NCI-H524 (cell line): ENCODE data around the gene CACNB2.
A peak's percentile ranks its signal among the peaks of the same experiment; 100 is the strongest.
"Not testable (repeated sequence)": the region's sequence is repeated elsewhere in the genome, so short reads cannot be mapped to it uniquely, and the experiment has no call there.

Experiments
- DNase-seq, 2 experiments: peaks; one replicate each; lab custom pipeline; 2025; lab: John Stamatoyannopoulos, UW

Gene CACNB2

GRCh38 chr10:18400906-18401245 is 260.7 kb downstream of the CACNB2 start:
- peak in 1 of 2 experiments; percentile 6 for DNase-seq

GRCh38 chr10:18401416-18402195 is 261.4 kb downstream of the CACNB2 start:
- no peak for DNase-seq

- DNase-seq, result no peak
Measured at GRCh38 chr10:18402853-18403252, 262.6 kb downstream of the CACNB2 start.

GRCh38 chr10:18404530-18404929 is 264.3 kb downstream of the CACNB2 start:
- DNase-seq, result no peak

GRCh38 chr10:18406136-18406535 is 265.9 kb downstream of the CACNB2 start:
- DNase-seq, result peak; percentile 6 to 18

- DNase-seq, result peak in 1 of 2 experiments; percentile 64
Measured at GRCh38 chr10:18409599-18410397, 269.6 kb downstream of the CACNB2 start.

- DNase-seq, result no peak
Measured at GRCh38 chr10:18414061-18414460, 273.8 kb downstream of the CACNB2 start.

- DNase-seq, result no peak
Measured at GRCh38 chr10:18417950-18418527, 277.8 kb downstream of the CACNB2 start.

GRCh38 chr10:18418541-18419215 is 278.5 kb downstream of the CACNB2 start:
- no peak for DNase-seq

- DNase-seq, result no peak
Measured at GRCh38 chr10:18419945-18420344, 279.7 kb downstream of the CACNB2 start.

GRCh38 chr10:18421726-18422293 is 281.6 kb downstream of the CACNB2 start:
- DNase-seq, result no peak

GRCh38 chr10:18423058-18423637 is 282.9 kb downstream of the CACNB2 start:
- DNase-seq, result peak in 1 of 2 experiments; percentile 1

- DNase-seq, result no peak
Measured at GRCh38 chr10:18424200-18424599, 284.0 kb downstream of the CACNB2 start.

GRCh38 chr10:18429335-18429734 is 289.1 kb downstream of the CACNB2 start:
- no peak for DNase-seq

- DNase-seq, result no peak
Measured at GRCh38 chr10:18436902-18437301, 296.7 kb downstream of the CACNB2 start.

- DNase-seq, result no peak
Measured at GRCh38 chr10:18437486-18437885, 297.3 kb downstream of the CACNB2 start.

GRCh38 chr10:18438361-18439126 is 298.3 kb downstream of the CACNB2 start:
- peak; percentile 20 to 77 for DNase-seq

- no peak for DNase-seq
Measured at GRCh38 chr10:18439601-18440000, 299.4 kb downstream of the CACNB2 start.

GRCh38 chr10:18445635-18446034 is 305.4 kb downstream of the CACNB2 start:
- not testable (repeated sequence) for DNase-seq

- DNase-seq, result no peak
Measured at GRCh38 chr10:18446205-18446604, 306.0 kb downstream of the CACNB2 start.

- DNase-seq, result no peak
Measured at GRCh38 chr10:18449611-18450026, 309.4 kb downstream of the CACNB2 start.
